Lower leg skin (tissue), 4 donors: Measurements from ENCODE around the gene CCDC172. TPM values are rescaled to one million over a fixed set of nuclear protein-coding genes. Genes with fewer than 3 reads are reported as not detected.

ENCODE experiments used
- DNase-seq, 2 donors: peaks; one replicate each; pipeline ENCODE4 v3.0.0-alpha.2; 2019; ENCODE audit warnings: low spot score in 2 of 2
- H3K4me3 ChIP-seq: fragments of 200-600 bp; sonication (generic); 2 replicates; pipeline ENCODE4 v1.5.1; 2017; ENCODE audit warnings: mild to moderate bottlenecking, low read depth; ENCODE audit not compliant: poor library complexity, severe bottlenecking
- POLR2A ChIP-seq, 2 donors: fragments of 450-650 bp; IDR thresholded peaks; one replicate each; pipeline ENCODE4 v1.6.1; 2016 to 2017; ENCODE audit warnings: antibody characterized with exemption in 2 of 2, mild to moderate bottlenecking in 1 of 2, moderate library complexity in 1 of 2
- WGBS, 2 donors: methylation state at CpG; one replicate each; pipeline ENCODE4 v1.1.5; 2018; 5-methylcytosine and 5-hydroxymethylcytosine counted together
- intact Hi-C: fragments of 100-400 bp; cut with DNase I; formaldehyde crosslinking; loops from one replicate; pipeline ENCODE4 v1.15.0; 2023; ENCODE audit warnings: low total_unique reads
- total RNA-seq, 4 donors: library from RNA; depleted of rRNA; stranded (reverse); fragments of >200 nt; gene quantifications; one replicate each; pipeline ENCODE4 v1.1.0, GENCODE V29; 2016
- TF ChIP-seq, protein P1 (sequence below), 3 donors: fragments of 450-650 bp; IDR thresholded peaks; one replicate each; pipeline ENCODE4 v1.5.1; 2016; ENCODE audit warnings: antibody characterized with exemption in 3 of 3, mild to moderate bottlenecking in 3 of 3, moderate library complexity in 2 of 3

CCDC172 gene
- total RNA-seq, 4 donors from 2014 or later, result not detected

GRCh38 chr10:116316503-116316902 is 7.7 kb upstream of the CCDC172 start:
- no peak overlapping the region for H3K4me3 ChIP-seq
- intact Hi-C loops, result no loop called here
- no peak for TF ChIP-seq POLR2A (IDR thresholded peaks at IDR 0.05)
- TF ChIP-seq, protein P1, sequence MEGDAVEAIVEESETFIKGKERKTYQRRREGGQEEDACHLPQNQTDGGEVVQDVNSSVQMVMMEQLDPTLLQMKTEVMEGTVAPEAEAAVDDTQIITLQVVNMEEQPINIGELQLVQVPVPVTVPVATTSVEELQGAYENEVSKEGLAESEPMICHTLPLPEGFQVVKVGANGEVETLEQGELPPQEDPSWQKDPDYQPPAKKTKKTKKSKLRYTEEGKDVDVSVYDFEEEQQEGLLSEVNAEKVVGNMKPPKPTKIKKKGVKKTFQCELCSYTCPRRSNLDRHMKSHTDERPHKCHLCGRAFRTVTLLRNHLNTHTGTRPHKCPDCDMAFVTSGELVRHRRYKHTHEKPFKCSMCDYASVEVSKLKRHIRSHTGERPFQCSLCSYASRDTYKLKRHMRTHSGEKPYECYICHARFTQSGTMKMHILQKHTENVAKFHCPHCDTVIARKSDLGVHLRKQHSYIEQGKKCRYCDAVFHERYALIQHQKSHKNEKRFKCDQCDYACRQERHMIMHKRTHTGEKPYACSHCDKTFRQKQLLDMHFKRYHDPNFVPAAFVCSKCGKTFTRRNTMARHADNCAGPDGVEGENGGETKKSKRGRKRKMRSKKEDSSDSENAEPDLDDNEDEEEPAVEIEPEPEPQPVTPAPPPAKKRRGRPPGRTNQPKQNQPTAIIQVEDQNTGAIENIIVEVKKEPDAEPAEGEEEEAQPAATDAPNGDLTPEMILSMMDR (IDR thresholded peaks at IDR 0.05), result no peak
- no peak for DNase-seq
- 25 to 32% methylated on average over 2 of the region's 2 CpGs for WGBS, 2 donors

DNA sequence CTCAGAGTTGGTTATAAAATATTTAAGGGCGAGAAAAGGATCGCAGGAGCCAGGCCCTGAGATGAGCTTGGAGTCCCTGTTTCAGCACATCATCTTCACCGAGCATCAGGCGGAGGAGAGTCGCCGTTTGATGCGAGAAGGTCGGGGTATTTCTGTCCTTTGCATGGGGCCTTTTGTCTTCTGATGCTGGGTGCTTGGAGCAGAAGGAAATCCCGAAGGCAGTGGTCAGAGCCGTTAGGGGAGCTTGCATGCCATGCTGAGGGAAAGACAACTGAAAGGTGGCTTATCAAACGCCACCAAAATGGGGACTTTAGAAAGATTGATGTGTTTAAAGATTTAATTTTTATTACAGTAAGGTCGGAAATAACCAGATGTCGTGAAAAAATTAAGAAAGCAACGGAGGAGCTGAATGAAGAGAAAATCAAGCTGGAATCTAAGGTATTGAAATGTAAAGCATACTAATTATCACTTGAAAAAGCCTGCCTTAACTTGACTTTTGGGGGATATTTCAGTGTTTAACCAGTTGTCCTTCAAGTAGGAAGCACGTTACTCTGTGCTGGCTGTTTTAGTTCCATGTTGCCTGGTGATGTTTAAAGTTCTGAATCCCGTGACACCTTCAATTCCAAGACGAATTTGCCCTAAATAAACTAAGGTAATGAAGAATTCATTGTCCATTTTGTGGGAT is 845 bp downstream of the CCDC172 start:
- intact Hi-C loops, result no loop called here
- 45 to 49% methylated on average over 17 of the region's 17 CpGs for WGBS, 2 donors
- H3K4me3 ChIP-seq, result no peak overlapping the region
- TF ChIP-seq, protein P1 (IDR thresholded peaks at IDR 0.05), result no peak
- no peak for TF ChIP-seq POLR2A (IDR thresholded peaks at IDR 0.05)
- no peak for DNase-seq

DNA sequence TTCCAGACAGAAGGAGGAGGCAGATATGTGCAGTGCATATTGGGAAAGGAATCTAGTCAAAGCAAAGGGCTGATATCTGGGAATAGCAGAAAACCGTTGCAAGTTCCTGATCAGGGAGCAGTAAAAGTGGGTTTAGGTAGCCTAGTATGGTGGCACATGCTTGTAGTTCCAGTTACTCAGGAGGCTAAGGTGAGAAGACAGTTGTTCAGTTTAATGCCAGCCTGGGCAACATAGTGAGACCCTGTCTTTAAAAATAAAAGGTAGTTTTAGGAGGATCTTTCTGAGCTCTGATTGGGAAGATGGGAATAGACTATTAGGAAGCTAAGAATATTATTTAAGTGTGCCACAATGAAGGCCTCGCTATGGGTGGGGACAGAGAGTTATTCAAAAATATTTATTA is 1.7 kb downstream of the CCDC172 start:
- TF ChIP-seq, protein P1 (IDR thresholded peaks at IDR 0.05), result no peak
- TF ChIP-seq POLR2A (IDR thresholded peaks at IDR 0.05), result no peak
- H3K4me3 ChIP-seq, result no peak overlapping the region
- DNase-seq, result no peak
- WGBS, 2 donors, result 82 to 90% methylated on average over 2 of the region's 2 CpGs
- intact Hi-C loops, result no loop called here

GRCh38 chr10:116329153-116329552 is 4.9 kb downstream of the CCDC172 start:
- intact Hi-C loops, result no loop called here
- TF ChIP-seq POLR2A (IDR thresholded peaks at IDR 0.05), result no peak
- TF ChIP-seq, protein P1 (IDR thresholded peaks at IDR 0.05), result no peak
- WGBS, 2 donors, result 88 to 89% methylated on average over 1 of the region's 1 CpG
- no peak overlapping the region for H3K4me3 ChIP-seq
- no peak for DNase-seq

- no peak for DNase-seq
- no peak overlapping the region for H3K4me3 ChIP-seq
- no peak for TF ChIP-seq POLR2A (IDR thresholded peaks at IDR 0.05)
- TF ChIP-seq, protein P1 (IDR thresholded peaks at IDR 0.05), result no peak
- 67 to 73% methylated on average over 2 of the region's 2 CpGs for WGBS, 2 donors
- intact Hi-C loops, result no loop called here
Measured at GRCh38 chr10:116331815-116332214, 7.6 kb downstream of the CCDC172 start.

DNA sequence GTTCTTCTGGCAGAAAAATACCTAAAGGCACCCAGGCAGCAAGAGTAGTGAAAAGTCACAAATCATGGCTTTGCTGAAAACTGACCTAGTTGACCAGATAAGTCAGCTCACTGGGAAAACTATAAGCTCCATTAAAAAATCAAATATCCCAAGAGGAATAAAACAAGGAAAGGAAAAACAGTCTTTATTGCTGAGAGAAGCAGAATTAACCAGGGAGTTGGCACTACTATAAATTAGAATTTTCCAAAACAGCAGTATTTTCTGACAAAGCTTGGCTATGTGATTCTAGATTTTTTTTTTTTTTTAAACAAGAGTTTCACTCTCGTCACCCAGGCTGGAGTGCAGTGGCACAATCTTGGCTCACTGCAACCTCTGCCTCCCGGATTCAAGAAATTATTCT is 12.6 kb downstream of the CCDC172 start:
- no peak for DNase-seq
- H3K4me3 ChIP-seq, result no peak overlapping the region
- intact Hi-C loops, result no loop called here
- WGBS, 2 donors, result 71 to 77% methylated on average over 2 of the region's 2 CpGs
- TF ChIP-seq, protein P1 (IDR thresholded peaks at IDR 0.05), result no peak
